GM12865 (cell line): ENCODE measurements around the gene ASXL2.
"Not testable (repeated sequence)": the region's sequence is repeated elsewhere in the genome, so short reads cannot be mapped to it uniquely, and the experiment has no call there.

ENCODE experiments used
- DNase-seq: peaks from one replicate; pipeline ENCODE4 v3.0.0; 2010; ENCODE audit warnings: low read depth
- H3K4me3 ChIP-seq: 2 replicates; pipeline ENCODE4 v1.5.1; 2011; ENCODE audit warnings: mild to moderate bottlenecking, low read depth, low read length, control low read depth
- CTCF ChIP-seq: IDR thresholded peaks from 2 replicates; pipeline ENCODE4 v1.5.1; 2011; ENCODE audit warnings: low read length, control low read depth, low read depth, inconsistent platforms; ENCODE audit not compliant: insufficient read depth; ENCODE audit errors: missing control alignments

ASXL2 gene

GRCh38 chr2:25714740-25715139 lies 163.5 kb downstream of the ASXL2 start:
- TF ChIP-seq CTCF = no peak
- DNase-seq = no peak
- H3K4me3 ChIP-seq = no peak overlapping the region

DNA sequence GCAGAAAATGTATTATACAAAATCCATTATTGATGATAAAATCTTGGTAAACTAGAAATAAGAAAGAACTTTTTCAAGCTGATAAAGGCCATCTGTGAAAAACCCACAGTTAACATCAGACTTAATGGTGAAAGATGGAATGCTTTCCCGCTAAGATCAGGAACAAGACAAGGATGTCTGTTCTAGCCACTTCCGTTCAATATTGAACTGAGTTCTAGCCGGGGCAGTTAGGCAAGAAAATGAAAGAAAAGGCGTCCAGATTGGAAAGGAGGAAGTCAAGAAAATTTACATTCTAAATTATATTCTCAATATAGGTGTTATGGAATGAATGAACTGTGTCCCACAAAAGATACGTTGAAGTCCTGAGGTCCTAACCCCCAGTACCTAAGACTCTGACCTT lies 165.8 kb downstream of the ASXL2 start:
- no peak for TF ChIP-seq CTCF
- DNase-seq = no peak
- no peak overlapping the region for H3K4me3 ChIP-seq

DNA sequence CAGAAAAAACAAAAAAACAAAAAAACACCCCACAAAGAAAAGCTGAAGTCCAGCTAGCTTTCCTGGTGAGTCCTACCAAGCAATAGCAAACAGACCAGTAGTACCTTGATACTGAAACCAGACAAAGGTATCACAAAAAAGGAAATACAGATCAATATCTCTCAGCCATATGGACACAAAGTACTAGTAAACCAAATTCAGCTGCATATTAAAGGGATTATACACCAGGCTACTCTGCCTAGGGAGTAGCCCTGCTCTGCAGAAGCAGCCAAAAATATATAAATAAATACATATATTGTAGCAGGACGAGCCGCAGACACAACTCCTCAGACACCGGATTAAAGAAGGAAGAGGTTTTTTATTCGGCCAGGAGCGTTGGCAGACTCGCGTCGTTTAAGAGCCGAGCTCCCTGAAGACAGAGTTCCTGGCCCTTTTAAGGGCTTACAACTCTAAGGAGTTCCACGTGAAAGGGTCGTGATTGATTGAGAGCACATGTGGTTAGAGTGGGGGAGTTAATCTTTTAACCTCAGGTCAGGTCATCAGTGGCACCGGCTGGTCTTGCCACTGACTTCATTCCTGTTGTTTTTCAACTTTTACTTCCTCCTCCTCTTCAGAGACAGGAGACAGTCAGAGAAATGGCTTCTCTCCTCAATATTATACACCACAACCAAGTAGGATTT lies 166.5 kb downstream of the ASXL2 start:
- TF ChIP-seq CTCF = no peak
- no peak overlapping the region for H3K4me3 ChIP-seq

GRCh38 chr2:25710750-25711149 lies 167.5 kb downstream of the ASXL2 start:
- DNase-seq = no peak
- H3K4me3 ChIP-seq = no peak overlapping the region
- no peak for TF ChIP-seq CTCF

More for the DNA sequence above, 166.5 kb downstream of the ASXL2 start:
- DNase-seq = no peak

DNA sequence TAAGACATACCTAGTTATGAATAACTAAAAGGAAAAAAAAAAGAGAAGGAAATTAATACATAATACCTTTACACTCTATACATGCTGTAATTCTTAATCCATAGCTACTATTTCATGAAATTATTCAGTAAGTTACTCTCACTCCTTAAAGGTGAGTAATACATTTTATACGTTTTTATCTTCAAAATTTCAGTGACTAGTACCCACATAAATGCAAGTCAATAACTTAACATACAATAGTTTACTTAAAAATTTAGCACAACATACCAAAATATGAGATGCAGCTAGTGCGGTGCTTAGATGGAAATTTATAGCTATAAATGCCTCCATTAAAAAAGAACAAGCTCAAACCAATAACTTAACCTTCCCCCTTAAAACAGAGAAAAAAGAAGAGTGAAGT lies 168.9 kb downstream of the ASXL2 start:
- no peak for DNase-seq
- H3K4me3 ChIP-seq = no peak overlapping the region
- TF ChIP-seq CTCF = no peak

DNA sequence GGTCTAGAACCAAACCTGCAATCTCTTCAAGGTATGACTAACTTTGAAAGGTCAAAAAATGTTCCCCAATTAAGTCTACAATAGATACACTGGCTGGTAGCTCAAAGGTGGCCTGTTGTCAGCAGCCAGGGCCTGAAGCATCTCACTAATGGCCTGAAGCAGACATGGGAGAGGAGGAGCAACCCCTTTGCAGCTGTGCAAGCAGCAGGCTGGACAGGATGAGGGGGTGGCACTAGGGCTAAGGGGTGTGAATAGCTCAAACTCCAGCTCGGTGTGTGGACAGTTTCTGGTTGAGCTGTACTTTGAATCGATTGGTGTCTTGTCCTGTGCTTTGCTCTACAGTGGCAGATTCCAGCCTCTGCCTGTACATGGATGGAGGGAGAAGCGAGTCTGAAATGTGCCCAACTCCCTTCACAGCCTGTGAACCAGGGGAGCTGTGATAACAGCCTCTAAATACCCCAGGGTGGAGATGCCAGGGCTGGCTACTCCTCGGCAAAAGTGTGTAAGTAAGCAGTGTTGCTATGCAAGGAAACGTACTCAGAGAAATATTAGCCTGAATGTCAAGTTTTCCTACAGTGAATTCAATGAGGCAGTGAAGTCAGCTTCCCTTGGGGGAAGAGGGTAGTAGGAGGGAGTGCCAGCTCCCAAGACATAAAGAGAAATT lies 170.2 kb downstream of the ASXL2 start:
- peak; percentile 27 for DNase-seq
- no peak for TF ChIP-seq CTCF
- no peak overlapping the region for H3K4me3 ChIP-seq

- H3K4me3 ChIP-seq, DNase-seq: not testable (repeated sequence)
These were observed 172.7 kb downstream of the ASXL2 start for GRCh38 chr2:25705575-25705974.
